ENCODE measurements around the gene TEK.

The TEK gene

DNA sequence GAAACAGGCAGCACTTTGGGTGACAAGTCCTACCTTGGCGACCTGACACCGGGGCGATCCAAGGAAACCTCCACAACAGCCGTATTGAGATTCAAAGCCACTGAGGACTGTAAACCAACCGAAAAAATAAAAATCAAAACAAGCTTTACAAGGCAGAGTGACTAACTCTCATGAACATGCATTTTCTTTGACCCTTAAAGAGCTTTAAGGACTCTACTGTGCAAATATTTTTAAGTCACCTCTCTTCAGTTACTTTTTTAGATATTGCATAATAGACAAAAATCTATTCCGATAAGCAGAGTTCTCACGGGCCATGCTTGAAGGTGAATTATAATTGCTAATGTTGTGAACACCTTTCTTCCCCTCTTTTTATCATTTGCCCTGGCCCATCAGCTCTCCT, 149.6 kb downstream of the TEK start:
- H3K36me3 Mint-ChIP-seq (ENCODE audit: low read depth), result no peaks in the 10 kb centered on the region

DNA sequence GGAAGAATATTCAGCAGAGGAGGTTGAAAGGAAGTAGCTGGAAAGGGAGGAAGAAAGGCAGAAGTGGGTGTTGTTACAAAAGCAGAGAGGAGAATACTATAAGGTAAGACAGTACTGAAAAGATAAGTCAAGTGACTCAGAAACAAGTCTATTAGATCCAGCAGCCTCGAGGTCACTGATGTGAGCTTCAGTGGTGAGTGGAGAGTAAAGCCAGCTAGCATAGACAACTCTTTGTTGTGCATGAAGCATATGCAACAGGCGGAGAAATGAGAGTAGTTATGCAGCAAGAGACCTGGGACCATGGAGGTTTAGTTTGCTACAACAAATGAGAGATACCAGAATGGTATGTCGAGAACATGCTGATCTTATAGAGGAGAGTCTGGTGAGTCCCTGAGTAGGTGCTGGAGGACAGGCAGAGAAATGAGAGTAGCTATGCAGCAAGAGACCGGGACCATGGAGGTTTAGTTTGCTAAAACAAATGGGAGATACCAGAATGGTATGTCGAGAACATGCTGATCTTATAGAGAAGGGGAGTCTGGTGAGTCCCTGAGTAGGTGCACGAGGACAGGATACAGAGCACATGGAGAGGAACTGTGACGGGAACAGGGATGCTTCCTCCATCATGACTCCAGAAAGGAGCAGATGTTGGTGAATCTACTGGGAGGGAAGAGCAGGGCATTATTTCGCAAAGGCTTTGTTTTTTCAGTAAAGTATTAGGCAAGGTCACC, 151.9 kb downstream of the TEK start:
- H3K36me3 Mint-ChIP-seq (ENCODE audit: low read depth), result no peaks in the 10 kb centered on the region
- H3K27ac Mint-ChIP-seq, result no peak overlapping the region
- TF ChIP-seq, protein P1, sequence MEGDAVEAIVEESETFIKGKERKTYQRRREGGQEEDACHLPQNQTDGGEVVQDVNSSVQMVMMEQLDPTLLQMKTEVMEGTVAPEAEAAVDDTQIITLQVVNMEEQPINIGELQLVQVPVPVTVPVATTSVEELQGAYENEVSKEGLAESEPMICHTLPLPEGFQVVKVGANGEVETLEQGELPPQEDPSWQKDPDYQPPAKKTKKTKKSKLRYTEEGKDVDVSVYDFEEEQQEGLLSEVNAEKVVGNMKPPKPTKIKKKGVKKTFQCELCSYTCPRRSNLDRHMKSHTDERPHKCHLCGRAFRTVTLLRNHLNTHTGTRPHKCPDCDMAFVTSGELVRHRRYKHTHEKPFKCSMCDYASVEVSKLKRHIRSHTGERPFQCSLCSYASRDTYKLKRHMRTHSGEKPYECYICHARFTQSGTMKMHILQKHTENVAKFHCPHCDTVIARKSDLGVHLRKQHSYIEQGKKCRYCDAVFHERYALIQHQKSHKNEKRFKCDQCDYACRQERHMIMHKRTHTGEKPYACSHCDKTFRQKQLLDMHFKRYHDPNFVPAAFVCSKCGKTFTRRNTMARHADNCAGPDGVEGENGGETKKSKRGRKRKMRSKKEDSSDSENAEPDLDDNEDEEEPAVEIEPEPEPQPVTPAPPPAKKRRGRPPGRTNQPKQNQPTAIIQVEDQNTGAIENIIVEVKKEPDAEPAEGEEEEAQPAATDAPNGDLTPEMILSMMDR (IDR thresholded peaks at IDR 0.05; ENCODE audit: unreplicated experiment in 3 of 3), result no peak
- peaks cover 5% of the 10 kb centered on the region for H3K9me3 Mint-ChIP-seq
- H3K27me3 Mint-ChIP-seq (ENCODE audit: low read depth), result peaks cover 3% of the 10 kb centered on the region
- no peaks in the 10 kb centered on the region for H3K4me1 Mint-ChIP-seq
- H3K4me3 Mint-ChIP-seq, result no peak overlapping the region

More for the DNA sequence above, 149.6 kb downstream of the TEK start:
- H3K9me3 Mint-ChIP-seq, result peaks cover 16% of the 10 kb centered on the region
- no peak overlapping the region for H3K27ac Mint-ChIP-seq
- H3K4me3 Mint-ChIP-seq, result no peak overlapping the region
- TF ChIP-seq, protein P1 (IDR thresholded peaks at IDR 0.05; ENCODE audit: unreplicated experiment in 3 of 3), result no peak
- H3K4me1 Mint-ChIP-seq, result no peaks in the 10 kb centered on the region
- H3K27me3 Mint-ChIP-seq (ENCODE audit: low read depth), result peaks cover 3% of the 10 kb centered on the region

DNA sequence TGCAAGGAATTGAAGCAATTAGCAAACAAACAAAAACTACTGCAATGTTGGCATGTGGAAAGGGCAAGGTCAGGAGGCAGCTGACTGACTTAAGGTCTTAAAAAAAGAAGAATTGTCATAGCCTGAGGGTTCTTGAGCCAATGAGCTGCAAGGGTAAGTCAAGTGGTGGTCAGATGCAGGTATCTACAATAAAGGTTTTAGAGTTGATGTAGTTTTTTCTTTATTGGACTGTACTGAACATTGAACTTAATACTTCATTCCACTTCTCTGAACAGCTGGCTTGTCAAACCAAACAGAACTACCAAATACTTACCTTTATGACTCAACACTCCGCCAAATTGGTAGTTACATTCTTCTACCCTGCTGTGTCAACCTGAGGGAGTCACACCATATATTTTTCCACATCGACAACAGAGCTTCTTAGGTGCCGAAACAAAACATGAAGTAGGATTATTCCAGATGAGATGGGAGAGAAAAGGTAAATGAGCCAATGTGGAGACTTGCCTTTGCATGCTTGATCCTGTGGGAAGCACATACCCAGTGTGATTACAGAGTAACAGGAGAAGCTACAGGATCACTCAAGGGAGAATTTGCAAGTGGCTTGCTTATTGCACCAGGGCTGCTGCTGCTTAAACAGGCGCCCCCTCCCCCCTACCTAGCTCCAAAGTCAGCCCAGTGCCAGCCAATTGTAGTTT, 152.6 kb downstream of the TEK start:
- TF ChIP-seq, protein P1 (IDR thresholded peaks at IDR 0.05; ENCODE audit: unreplicated experiment in 3 of 3), result no peak
- Mint-ChIP-seq H3K9me3 (no peaks in the 10 kb centered on the region), H3K27me3 (ENCODE audit: low read depth) (peaks cover 2% of the 10 kb centered on the region), H3K4me3 (no peak overlapping the region), H3K36me3 (ENCODE audit: low read depth) (no peaks in the 10 kb centered on the region), H3K27ac (no peak overlapping the region), H3K4me1 (no peaks in the 10 kb centered on the region)

DNA sequence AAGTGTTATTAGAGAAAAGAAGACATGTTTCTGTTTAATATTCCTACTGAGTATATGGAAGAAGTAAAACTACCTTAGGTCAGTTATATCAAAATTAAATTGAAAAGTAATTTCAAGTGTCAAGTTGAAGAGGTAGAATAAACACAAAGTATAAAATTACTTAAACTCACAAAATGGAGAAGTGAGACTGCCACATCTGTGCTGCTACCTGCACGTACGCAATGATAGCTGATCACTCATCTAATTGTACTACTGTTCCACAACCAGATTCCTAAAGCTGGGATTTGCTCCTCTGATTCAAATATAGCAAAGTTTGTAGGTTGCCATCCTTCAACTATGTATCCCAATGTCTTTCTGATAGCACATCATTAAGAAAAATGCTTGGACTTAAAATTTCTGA, 163.1 kb downstream of the TEK start:
- TF ChIP-seq, protein P1 (IDR thresholded peaks at IDR 0.05; ENCODE audit: unreplicated experiment in 3 of 3), result no peak
- no peaks in the 10 kb centered on the region for H3K9me3 Mint-ChIP-seq
- H3K4me1 Mint-ChIP-seq, result no peaks in the 10 kb centered on the region
- no peaks in the 10 kb centered on the region for H3K36me3 Mint-ChIP-seq (ENCODE audit: low read depth)
- H3K27me3 Mint-ChIP-seq (ENCODE audit: low read depth), result no peaks in the 10 kb centered on the region
- no peak overlapping the region for H3K27ac Mint-ChIP-seq
- no peak overlapping the region for H3K4me3 Mint-ChIP-seq

DNA sequence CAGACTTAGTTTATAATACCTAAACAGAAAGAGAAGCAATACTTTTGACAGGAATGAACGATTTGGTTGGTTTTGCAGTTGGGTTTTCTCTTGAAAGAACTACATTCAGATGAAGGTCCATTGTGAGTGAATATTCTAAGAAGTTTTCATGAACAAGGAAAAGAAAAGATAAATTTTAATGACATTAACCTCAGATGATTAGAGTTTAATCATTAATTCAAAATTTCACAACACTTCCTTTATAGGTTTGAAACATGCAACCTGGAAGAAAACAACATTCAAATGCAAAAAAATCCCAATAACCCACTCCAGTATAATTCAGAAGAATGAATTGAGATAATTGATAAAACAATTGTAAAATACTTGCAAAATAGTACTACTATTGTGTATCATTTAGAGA, 164.2 kb downstream of the TEK start:
- H3K27ac Mint-ChIP-seq, result no peak overlapping the region
- H3K27me3 Mint-ChIP-seq (ENCODE audit: low read depth), result no peaks in the 10 kb centered on the region
- no peaks in the 10 kb centered on the region for H3K4me1 Mint-ChIP-seq
- H3K9me3 Mint-ChIP-seq, result no peaks in the 10 kb centered on the region
- no peaks in the 10 kb centered on the region for H3K36me3 Mint-ChIP-seq (ENCODE audit: low read depth)
- H3K4me3 Mint-ChIP-seq, result no peak overlapping the region
- TF ChIP-seq, protein P1 (IDR thresholded peaks at IDR 0.05; ENCODE audit: unreplicated experiment in 3 of 3), result no peak

Data from nephron (organoid).